ENCODE measurements around the gene TINAGL1.

The TINAGL1 gene

GRCh38 chr1:31621498-31621820 lies 45.1 kb downstream of the TINAGL1 start:
- no peak for TF ChIP-seq CTCF (IDR thresholded peaks at IDR 0.05; ENCODE audit: poor library complexity, severe bottlenecking)
- no peaks in the 10 kb centered on the region for H3K9me3 ChIP-seq (ENCODE audit: severe bottlenecking)
- H3K36me3 ChIP-seq (ENCODE audit: low read depth): no peaks in the 10 kb centered on the region
- H3K4me1 ChIP-seq (ENCODE audit: insufficient read depth, poor library complexity, severe bottlenecking): no peaks in the 10 kb centered on the region
- no peak for ATAC-seq (ENCODE audit: low read depth)
- H3K27me3 ChIP-seq (ENCODE audit: insufficient read depth, poor library complexity, severe bottlenecking): peaks cover 13% of the 10 kb centered on the region
- H3K4me3 ChIP-seq (ENCODE audit: severe bottlenecking): no peak overlapping the region
- no peak overlapping the region for H3K27ac ChIP-seq (ENCODE audit: poor library complexity, severe bottlenecking)
- DNase-seq (ENCODE audit: low spot score): no peak

GRCh38 chr1:31621847-31622730 lies 45.8 kb downstream of the TINAGL1 start:
- H3K9me3 ChIP-seq (ENCODE audit: severe bottlenecking): no peaks in the 10 kb centered on the region
- H3K4me3 ChIP-seq (ENCODE audit: severe bottlenecking): no peak overlapping the region
- no peak for TF ChIP-seq CTCF (IDR thresholded peaks at IDR 0.05; ENCODE audit: poor library complexity, severe bottlenecking)
- peaks cover 8% of the 10 kb centered on the region for H3K27me3 ChIP-seq (ENCODE audit: insufficient read depth, poor library complexity, severe bottlenecking)
- no peaks in the 10 kb centered on the region for H3K4me1 ChIP-seq (ENCODE audit: insufficient read depth, poor library complexity, severe bottlenecking)
- no peaks in the 10 kb centered on the region for H3K36me3 ChIP-seq (ENCODE audit: low read depth)
- ATAC-seq (ENCODE audit: low read depth) (no peak), DNase-seq (ENCODE audit: low spot score) (no peak)
- no peak overlapping the region for H3K27ac ChIP-seq (ENCODE audit: poor library complexity, severe bottlenecking)

GRCh38 chr1:31623365-31623764 lies 47.0 kb downstream of the TINAGL1 start:
- H3K27ac ChIP-seq (ENCODE audit: poor library complexity, severe bottlenecking): no peak overlapping the region
- TF ChIP-seq CTCF (IDR thresholded peaks at IDR 0.05; ENCODE audit: poor library complexity, severe bottlenecking): no peak
- H3K27me3 ChIP-seq (ENCODE audit: insufficient read depth, poor library complexity, severe bottlenecking): no peaks in the 10 kb centered on the region
- no peaks in the 10 kb centered on the region for H3K36me3 ChIP-seq (ENCODE audit: low read depth)
- H3K4me3 ChIP-seq (ENCODE audit: severe bottlenecking): no peak overlapping the region
- DNase-seq (ENCODE audit: low spot score) (no peak), ATAC-seq (ENCODE audit: low read depth) (no peak)
- H3K4me1 ChIP-seq (ENCODE audit: insufficient read depth, poor library complexity, severe bottlenecking): no peaks in the 10 kb centered on the region
- H3K9me3 ChIP-seq (ENCODE audit: severe bottlenecking): no peaks in the 10 kb centered on the region

- TF ChIP-seq CTCF (IDR thresholded peaks at IDR 0.05; ENCODE audit: poor library complexity, severe bottlenecking): no peak
- no peak overlapping the region for H3K27ac ChIP-seq (ENCODE audit: poor library complexity, severe bottlenecking)
- H3K27me3 ChIP-seq (ENCODE audit: insufficient read depth, poor library complexity, severe bottlenecking): no peaks in the 10 kb centered on the region
- no peak for ATAC-seq (ENCODE audit: low read depth)
- H3K4me3 ChIP-seq (ENCODE audit: severe bottlenecking): no peak overlapping the region
- DNase-seq (ENCODE audit: low spot score): no peak
- H3K9me3 ChIP-seq (ENCODE audit: severe bottlenecking): no peaks in the 10 kb centered on the region
- H3K36me3 ChIP-seq (ENCODE audit: low read depth): peaks cover 6% of the 10 kb centered on the region; the same call in 1 of the 2 replicates
- no peaks in the 10 kb centered on the region for H3K4me1 ChIP-seq (ENCODE audit: insufficient read depth, poor library complexity, severe bottlenecking)
Measured at GRCh38 chr1:31624309-31624708, 48.0 kb downstream of the TINAGL1 start.

Data from RWPE2 (cell line).